LNCAP (cell line): ENCODE measurements around the gene TCAIM.

Experiments
- CTCF ChIP-seq: fragments of 450-650 bp; IDR thresholded peaks from 2 replicates; pipeline ENCODE4 v1.5.1; 2017; ENCODE audit warnings: mild to moderate bottlenecking

The TCAIM gene

GRCh38 chr3:44409640-44410410 is 71.3 kb downstream of the TCAIM start:
- TF ChIP-seq CTCF, result no peak

- TF ChIP-seq CTCF, result no peak
Observed at GRCh38 chr3:44411031-44411645, 72.6 kb downstream of the TCAIM start.

- no peak for TF ChIP-seq CTCF
Observed at GRCh38 chr3:44412365-44412764, 73.8 kb downstream of the TCAIM start.

GRCh38 chr3:44414517-44415090 is 76.0 kb downstream of the TCAIM start:
- TF ChIP-seq CTCF, result no peak

GRCh38 chr3:44415421-44415820 is 76.9 kb downstream of the TCAIM start:
- no peak for TF ChIP-seq CTCF

- TF ChIP-seq CTCF, result no peak
Observed at GRCh38 chr3:44416031-44417030, 77.8 kb downstream of the TCAIM start.

GRCh38 chr3:44418549-44418948 is 80.0 kb downstream of the TCAIM start:
- peak; percentile 25; the same call in 1 of the 2 replicates for TF ChIP-seq CTCF
